Measurements from ENCODE around the gene KEAP1. TPM values are rescaled to one million over a fixed set of nuclear protein-coding genes. Genes with fewer than 3 reads are reported as not detected.

Gene KEAP1
- total RNA-seq, 1 donor from 2014 or later, result 74.5 TPM

DNA sequence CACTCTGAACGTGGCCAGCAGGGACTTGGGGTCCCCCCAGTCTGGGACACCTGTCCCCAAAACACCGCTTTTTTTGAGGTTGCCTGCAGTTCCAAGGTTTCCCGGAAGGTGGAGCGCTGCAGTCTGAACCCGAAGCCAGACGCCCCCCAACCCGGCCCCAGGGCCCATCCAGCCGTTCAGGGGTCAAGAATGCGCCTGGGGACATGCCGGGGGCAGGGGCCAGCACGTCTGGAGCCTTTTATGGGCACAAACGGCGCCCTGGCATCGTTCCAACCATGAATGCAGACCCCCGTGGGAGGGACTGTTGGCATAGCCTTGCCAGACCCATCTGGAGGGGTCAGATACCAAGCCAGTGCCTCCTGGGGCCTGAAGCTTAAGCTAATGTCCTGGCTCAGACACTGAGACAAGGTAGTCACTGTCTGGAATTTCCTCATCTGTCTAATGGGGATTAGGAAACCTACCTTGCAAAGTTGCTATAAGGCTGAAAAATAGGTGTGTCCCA, 7.2 kb upstream of the KEAP1 start:
- Histone ChIP-seq H3K9me3 (replicated peaks) (no peaks in the 10 kb centered on the region), H3K27me3 (ENCODE audit: low read depth) (peaks cover 63% of the 10 kb centered on the region), H3K27ac (replicated peaks) (no peak overlapping the region), H3K36me3 (no peaks in the 10 kb centered on the region), H3K4me3 (no peak overlapping the region), H3K4me1 (peaks cover 25% of the 10 kb centered on the region)
- DNase-seq, result no peak
- TF ChIP-seq, protein P1, sequence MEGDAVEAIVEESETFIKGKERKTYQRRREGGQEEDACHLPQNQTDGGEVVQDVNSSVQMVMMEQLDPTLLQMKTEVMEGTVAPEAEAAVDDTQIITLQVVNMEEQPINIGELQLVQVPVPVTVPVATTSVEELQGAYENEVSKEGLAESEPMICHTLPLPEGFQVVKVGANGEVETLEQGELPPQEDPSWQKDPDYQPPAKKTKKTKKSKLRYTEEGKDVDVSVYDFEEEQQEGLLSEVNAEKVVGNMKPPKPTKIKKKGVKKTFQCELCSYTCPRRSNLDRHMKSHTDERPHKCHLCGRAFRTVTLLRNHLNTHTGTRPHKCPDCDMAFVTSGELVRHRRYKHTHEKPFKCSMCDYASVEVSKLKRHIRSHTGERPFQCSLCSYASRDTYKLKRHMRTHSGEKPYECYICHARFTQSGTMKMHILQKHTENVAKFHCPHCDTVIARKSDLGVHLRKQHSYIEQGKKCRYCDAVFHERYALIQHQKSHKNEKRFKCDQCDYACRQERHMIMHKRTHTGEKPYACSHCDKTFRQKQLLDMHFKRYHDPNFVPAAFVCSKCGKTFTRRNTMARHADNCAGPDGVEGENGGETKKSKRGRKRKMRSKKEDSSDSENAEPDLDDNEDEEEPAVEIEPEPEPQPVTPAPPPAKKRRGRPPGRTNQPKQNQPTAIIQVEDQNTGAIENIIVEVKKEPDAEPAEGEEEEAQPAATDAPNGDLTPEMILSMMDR (IDR thresholded peaks at IDR 0.05; ENCODE audit: borderline replicate concordance), result peak; percentile 71
- intact Hi-C loops (cut with micrococcal nuclease), result no loop called here

DNA sequence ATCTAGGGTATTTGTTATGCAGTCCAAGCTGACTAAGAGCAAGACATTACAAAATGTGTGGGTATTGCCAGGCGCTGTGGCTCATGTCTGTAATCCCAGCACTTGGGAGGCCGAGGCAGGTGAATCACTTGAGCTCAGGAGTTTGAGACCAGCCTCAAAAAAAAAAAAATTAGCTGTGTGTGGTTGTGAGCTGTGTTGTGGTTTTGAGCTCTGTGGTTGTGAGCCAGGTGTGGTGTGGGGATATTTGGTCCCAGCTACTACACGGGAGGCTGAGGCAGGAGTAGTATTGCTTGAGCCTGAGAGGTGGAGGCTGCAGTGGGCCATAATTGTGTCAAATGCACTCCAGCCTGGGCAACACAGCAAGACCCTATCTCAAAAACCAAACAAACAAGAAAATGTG, 5.6 kb upstream of the KEAP1 start:
- intact Hi-C loops (cut with micrococcal nuclease), result no loop called here
- Histone ChIP-seq H3K4me1 (peaks cover 12% of the 10 kb centered on the region), H3K4me3 (no peak overlapping the region), H3K27me3 (ENCODE audit: low read depth) (peaks cover 47% of the 10 kb centered on the region), H3K27ac (replicated peaks) (no peak overlapping the region), H3K36me3 (no peaks in the 10 kb centered on the region), H3K9me3 (replicated peaks) (no peaks in the 10 kb centered on the region)
- no peak for DNase-seq
- TF ChIP-seq, protein P1 (IDR thresholded peaks at IDR 0.05; ENCODE audit: borderline replicate concordance), result no peak

DNA sequence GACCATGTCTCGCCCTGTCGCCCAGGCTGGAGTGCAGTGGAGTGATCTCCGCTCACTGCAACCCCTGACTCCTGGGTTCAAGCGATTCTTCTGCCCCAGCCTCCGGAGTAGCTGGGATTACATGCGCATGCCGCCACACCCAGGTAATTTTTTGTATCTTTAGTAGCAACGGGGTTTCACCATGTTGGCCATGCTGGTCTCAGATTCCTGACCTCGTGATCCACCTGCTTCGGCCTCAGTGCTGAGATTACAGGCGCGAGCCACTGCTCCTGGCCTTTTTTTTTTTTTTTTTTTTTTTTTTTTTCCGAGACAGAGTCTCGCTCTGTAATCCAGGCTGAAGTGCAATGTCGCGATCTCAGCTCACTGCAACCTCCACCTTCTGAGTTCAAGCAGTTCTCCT, 4.9 kb upstream of the KEAP1 start:
- H3K4me1 ChIP-seq, result peaks cover 19% of the 10 kb centered on the region
- intact Hi-C loops (cut with micrococcal nuclease), result no loop called here
- TF ChIP-seq, protein P1 (IDR thresholded peaks at IDR 0.05; ENCODE audit: borderline replicate concordance), result no peak
- H3K36me3 ChIP-seq, result no peaks in the 10 kb centered on the region
- no peak overlapping the region for H3K4me3 ChIP-seq
- no peak overlapping the region for H3K27ac ChIP-seq (replicated peaks)
- no peak for DNase-seq
- peaks cover 40% of the 10 kb centered on the region for H3K27me3 ChIP-seq (ENCODE audit: low read depth)
- H3K9me3 ChIP-seq (replicated peaks), result no peaks in the 10 kb centered on the region

DNA sequence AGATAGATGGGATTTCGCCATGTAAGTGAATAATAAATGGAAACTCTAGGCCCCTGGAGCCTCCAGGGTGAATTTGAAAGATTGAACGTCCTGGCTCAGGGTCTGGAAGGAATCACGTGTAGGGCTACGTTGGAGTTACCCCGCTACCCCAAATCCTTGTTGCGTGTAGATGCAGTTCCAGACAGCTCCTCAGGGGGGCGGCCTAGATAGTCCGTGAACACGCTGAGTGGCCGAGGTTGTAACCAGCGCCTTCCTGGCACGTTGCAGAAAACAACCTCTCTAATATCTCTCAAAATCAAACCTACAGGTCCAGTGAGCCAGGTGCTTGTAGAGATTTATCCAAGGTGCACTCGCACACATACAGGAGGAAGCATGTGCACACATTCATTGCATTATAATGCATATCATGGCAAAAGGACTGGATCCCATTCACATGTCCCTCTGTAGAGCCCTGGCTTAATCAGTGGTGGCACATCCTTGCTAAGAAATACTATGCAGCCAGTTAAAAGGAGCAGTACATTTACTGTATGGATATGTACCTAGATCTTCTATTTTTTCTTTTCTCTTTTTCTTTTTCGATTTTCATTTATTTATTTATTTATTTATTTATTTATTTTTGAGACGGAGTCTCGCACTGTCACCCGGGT, 2.5 kb upstream of the KEAP1 start:
- Histone ChIP-seq H3K4me1 (peaks cover 39% of the 10 kb centered on the region), H3K9me3 (replicated peaks) (no peaks in the 10 kb centered on the region), H3K36me3 (no peaks in the 10 kb centered on the region), H3K27me3 (ENCODE audit: low read depth) (peaks cover 17% of the 10 kb centered on the region), H3K27ac (replicated peaks) (no peak overlapping the region), H3K4me3 (no peak overlapping the region)
- peak; percentile 71 for DNase-seq
- TF ChIP-seq, protein P1 (IDR thresholded peaks at IDR 0.05; ENCODE audit: borderline replicate concordance), result peak; percentile 86
- intact Hi-C loops (cut with micrococcal nuclease), result no loop called here

DNA sequence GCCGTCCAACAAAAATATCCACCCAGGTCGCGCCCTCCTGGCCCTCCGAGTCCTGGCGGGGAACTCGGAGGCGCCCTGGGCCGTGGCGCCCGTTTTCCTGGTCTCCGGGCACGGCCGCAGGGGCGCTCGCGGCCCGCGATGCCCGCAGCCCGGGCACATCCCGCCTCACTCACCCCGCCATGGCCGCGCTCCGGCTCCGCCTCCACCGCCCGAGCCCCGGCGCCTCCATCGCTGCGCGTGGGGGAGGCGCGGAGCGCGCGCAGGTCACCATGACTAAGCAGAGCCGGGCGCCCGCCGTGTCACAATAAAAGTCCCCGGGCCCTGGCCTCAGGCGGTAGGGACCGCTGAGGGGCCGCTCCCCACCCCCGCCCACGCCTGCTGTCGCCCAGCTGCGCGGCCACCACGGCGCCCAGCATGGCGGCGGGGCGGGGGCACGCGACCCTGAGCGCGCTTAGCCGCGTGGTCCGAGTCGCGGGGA, 593 bp downstream of the KEAP1 start:
- DNase-seq, result peak; percentile 95
- H3K27ac ChIP-seq (replicated peaks), result peak overlapping the region; percentile 99
- H3K27me3 ChIP-seq (ENCODE audit: low read depth), result no peaks in the 10 kb centered on the region
- peaks cover 24% of the 10 kb centered on the region for H3K36me3 ChIP-seq
- no peaks in the 10 kb centered on the region for H3K9me3 ChIP-seq (replicated peaks)
- intact Hi-C loops (cut with micrococcal nuclease), result no loop called here
- TF ChIP-seq, protein P1 (IDR thresholded peaks at IDR 0.05; ENCODE audit: borderline replicate concordance), result peak; percentile 12
- peak overlapping the region; percentile 95 for H3K4me3 ChIP-seq
- peaks cover 63% of the 10 kb centered on the region for H3K4me1 ChIP-seq
